ENCODE data around the gene PLAC9.

The PLAC9 gene

GRCh38 chr10:80139265-80139664 lies 6.7 kb downstream of the PLAC9 start:
- no peak for DNase-seq (ENCODE audit: low spot score)

- no peak for DNase-seq (ENCODE audit: low spot score)
Observed at GRCh38 chr10:80140251-80140650, 7.7 kb downstream of the PLAC9 start.

GRCh38 chr10:80141696-80142460 lies 9.3 kb downstream of the PLAC9 start:
- no peak for DNase-seq (ENCODE audit: low spot score)

GRCh38 chr10:80144067-80144695 lies 11.7 kb downstream of the PLAC9 start:
- DNase-seq (ENCODE audit: low spot score): peak; percentile 63

- peak; percentile 24 for DNase-seq (ENCODE audit: low spot score)
Observed at GRCh38 chr10:80144696-80145131, 12.2 kb downstream of the PLAC9 start.

GRCh38 chr10:80145406-80146308 lies 13.1 kb downstream of the PLAC9 start:
- peak; percentile 33 for DNase-seq (ENCODE audit: low spot score)

GRCh38 chr10:80146918-80147317 lies 14.4 kb downstream of the PLAC9 start:
- no peak for DNase-seq (ENCODE audit: low spot score)

- no peak for DNase-seq (ENCODE audit: low spot score)
Observed at GRCh38 chr10:80148166-80148805, 15.8 kb downstream of the PLAC9 start.

GRCh38 chr10:80149123-80149522 lies 16.6 kb downstream of the PLAC9 start:
- DNase-seq (ENCODE audit: low spot score): no peak

- no peak for DNase-seq (ENCODE audit: low spot score)
Observed at GRCh38 chr10:80150172-80150571, 17.6 kb downstream of the PLAC9 start.

- DNase-seq (ENCODE audit: low spot score): no peak
Observed at GRCh38 chr10:80152820-80153219, 20.3 kb downstream of the PLAC9 start.

- DNase-seq (ENCODE audit: low spot score): no peak
Observed at GRCh38 chr10:80153460-80153859, 20.9 kb downstream of the PLAC9 start.

GRCh38 chr10:80154626-80154977 lies 22.1 kb downstream of the PLAC9 start:
- DNase-seq (ENCODE audit: low spot score): no peak

GRCh38 chr10:80154978-80155695 lies 22.6 kb downstream of the PLAC9 start:
- peak; percentile 23 for DNase-seq (ENCODE audit: low spot score)

GRCh38 chr10:80155696-80156215 lies 23.2 kb downstream of the PLAC9 start:
- no peak for DNase-seq (ENCODE audit: low spot score)

- DNase-seq (ENCODE audit: low spot score): no peak
Observed at GRCh38 chr10:80156216-80156615, 23.7 kb downstream of the PLAC9 start.

GRCh38 chr10:80157561-80157960 lies 25.0 kb downstream of the PLAC9 start:
- DNase-seq (ENCODE audit: low spot score): no peak

- no peak for DNase-seq (ENCODE audit: low spot score)
Observed at GRCh38 chr10:80158126-80158525, 25.6 kb downstream of the PLAC9 start.

- peak; percentile 94 for DNase-seq (ENCODE audit: low spot score)
Observed at GRCh38 chr10:80158598-80159127, 26.1 kb downstream of the PLAC9 start.

- no peak for DNase-seq (ENCODE audit: low spot score)
Observed at GRCh38 chr10:80159166-80159873, 26.8 kb downstream of the PLAC9 start.

All from kidney tubule cell (primary cell).